COLO668 (cell line): Measurements from ENCODE around the gene ZFAND4.
"Not testable (repeated sequence)": the region's sequence is repeated elsewhere in the genome, so short reads cannot be mapped to it uniquely, and the experiment has no call there.

Source experiments
- DNase-seq: peaks from one replicate; lab custom pipeline; 2025; ENCODE audit not compliant: unreplicated experiment; lab: John Stamatoyannopoulos, UW

Gene ZFAND4

GRCh38 chr10:45644527-45644926 is 28.0 kb downstream of the ZFAND4 start:
- DNase-seq: no peak

- no peak for DNase-seq
These were observed 31.6 kb downstream of the ZFAND4 start for GRCh38 chr10:45640941-45641340.

DNA sequence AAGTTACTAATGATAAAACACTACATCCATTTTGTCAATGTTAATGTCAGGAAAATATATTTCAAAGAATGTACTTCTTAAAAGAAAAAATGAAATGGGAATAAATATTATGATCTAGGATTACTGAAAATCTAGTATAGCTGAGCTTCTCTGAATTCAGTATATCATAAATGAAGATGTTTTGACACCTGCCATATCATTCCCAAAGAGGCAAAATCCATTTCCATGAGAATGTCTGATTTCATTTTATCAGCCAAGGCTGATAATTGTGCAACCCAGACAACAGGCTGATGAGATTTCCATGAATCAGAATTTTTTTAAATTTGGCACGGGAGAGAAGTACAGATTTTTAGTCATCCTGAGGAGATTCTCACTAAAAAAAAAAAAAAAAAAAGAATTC is 32.5 kb downstream of the ZFAND4 start:
- no peak for DNase-seq

GRCh38 chr10:45627412-45628048 is 45.0 kb downstream of the ZFAND4 start:
- DNase-seq: no peak

- no peak for DNase-seq
These were observed 46.7 kb downstream of the ZFAND4 start for GRCh38 chr10:45625879-45626278.

DNA sequence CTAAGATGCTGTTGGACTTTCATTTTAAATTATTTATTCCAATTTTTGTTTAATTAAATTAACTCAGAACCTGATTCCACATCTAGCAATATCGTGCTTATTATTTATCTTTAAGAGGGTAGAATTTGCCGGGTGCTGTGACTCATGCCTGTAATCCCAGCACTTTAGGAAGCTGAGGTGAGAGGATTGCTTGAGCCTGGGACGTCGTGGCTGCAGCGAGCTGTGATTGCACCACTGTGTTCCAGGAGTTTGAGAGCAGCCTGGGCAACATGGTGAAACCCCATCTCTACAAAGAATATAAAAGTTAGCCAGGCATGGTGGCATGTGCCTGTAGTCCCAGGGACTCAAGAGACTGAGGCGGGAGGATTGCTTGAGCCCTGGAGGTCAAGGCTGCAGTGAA is 47.8 kb downstream of the ZFAND4 start:
- DNase-seq: no peak

DNA sequence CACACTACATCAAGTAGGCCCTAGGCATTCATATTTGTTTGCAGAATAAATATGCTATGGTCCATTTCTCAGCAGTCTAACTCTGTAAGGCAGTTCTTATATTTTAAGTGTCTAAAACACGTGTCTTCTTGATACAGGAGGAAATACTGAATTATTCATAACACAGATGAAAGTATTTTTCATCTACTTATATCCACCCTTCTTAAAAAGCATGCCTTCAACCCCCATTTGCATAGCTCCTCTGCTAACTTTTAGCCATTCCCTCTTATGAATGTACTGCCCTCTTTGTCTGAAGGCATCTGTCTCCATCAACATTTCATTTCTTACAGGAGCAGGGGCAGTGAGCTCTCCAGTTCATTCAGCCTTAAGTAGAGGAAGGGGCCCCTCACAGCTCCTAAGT is 57.7 kb downstream of the ZFAND4 start:
- no peak for DNase-seq

- no peak for DNase-seq
These were observed 59.8 kb downstream of the ZFAND4 start for GRCh38 chr10:45612741-45613140.

GRCh38 chr10:45608052-45608451 is 64.5 kb downstream of the ZFAND4 start:
- no peak for DNase-seq

GRCh38 chr10:45607276-45607675 is 65.3 kb downstream of the ZFAND4 start:
- DNase-seq: no peak

DNA sequence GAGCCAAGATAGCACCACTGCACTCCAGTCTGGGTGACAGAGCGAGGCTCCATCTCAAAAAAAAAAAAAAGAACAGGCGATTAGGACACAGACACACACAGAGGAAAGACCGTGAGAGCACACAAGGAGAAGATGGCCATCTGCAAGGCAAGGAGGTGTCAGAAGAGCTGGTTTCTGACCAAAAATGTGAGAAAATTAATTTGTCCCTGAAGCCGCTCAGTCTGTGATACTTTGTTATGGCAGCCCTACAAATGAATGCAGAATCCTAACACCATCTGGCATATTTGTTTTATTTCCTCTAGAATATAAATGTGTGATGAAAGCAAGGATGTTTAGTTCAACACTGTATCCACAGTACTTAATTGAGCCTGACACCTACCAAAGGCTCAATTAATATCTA is 69.7 kb downstream of the ZFAND4 start:
- no peak for DNase-seq

- DNase-seq: no peak
These were observed 70.4 kb downstream of the ZFAND4 start for GRCh38 chr10:45602082-45602730.

GRCh38 chr10:45601254-45601930 is 71.2 kb downstream of the ZFAND4 start:
- not testable (repeated sequence) for DNase-seq

GRCh38 chr10:45600337-45601253 is 72.0 kb downstream of the ZFAND4 start:
- not testable (repeated sequence) for DNase-seq

- no peak for DNase-seq
These were observed 72.9 kb downstream of the ZFAND4 start for GRCh38 chr10:45599646-45600045.

DNA sequence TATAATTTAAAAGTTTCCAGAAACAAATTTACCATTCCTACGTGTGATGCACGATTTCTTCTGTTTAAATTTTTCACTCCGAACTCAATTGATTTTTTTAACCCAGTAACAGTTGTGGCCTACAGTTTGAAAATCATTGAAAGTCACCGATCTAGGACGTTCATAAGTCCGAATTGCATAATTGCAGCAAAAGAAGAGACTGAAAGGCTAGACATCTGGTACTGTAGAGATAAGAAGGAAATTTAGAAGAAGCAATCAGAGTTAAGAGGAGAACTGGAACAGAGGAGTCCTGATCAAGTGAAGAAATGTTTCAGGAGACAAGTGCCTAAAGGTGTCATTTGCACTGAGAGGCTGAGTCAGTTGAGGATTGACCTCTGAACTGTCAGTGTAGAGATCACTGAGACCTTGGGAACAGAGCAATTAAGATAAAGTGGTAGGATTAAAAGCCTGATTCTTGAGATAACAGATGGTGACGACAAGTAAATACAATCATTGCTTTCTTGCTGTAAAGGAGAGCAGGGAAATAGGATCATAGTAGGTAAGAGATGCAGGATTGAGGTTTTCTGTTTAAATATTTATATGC is 73.5 kb downstream of the ZFAND4 start:
- DNase-seq: no peak

DNA sequence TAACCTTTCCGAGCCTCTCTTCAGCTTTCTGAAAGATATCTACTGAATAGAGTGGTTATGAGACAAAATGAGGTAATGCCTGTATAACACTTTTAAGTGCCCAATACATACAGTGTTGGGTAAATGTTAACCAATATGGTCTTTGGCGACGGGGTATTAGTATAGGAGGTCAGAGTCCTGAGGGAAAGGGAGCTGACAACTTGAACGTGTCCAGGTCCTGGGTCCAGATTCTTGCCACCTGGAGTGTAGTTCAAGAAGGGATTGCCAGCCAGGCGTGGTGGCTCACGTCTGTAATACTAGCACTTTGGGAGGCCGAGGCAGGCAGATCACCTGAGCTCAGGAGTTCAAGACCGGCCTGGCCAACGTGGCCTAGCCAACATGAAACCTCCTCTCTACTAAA is 76.0 kb downstream of the ZFAND4 start:
- no peak for DNase-seq

DNA sequence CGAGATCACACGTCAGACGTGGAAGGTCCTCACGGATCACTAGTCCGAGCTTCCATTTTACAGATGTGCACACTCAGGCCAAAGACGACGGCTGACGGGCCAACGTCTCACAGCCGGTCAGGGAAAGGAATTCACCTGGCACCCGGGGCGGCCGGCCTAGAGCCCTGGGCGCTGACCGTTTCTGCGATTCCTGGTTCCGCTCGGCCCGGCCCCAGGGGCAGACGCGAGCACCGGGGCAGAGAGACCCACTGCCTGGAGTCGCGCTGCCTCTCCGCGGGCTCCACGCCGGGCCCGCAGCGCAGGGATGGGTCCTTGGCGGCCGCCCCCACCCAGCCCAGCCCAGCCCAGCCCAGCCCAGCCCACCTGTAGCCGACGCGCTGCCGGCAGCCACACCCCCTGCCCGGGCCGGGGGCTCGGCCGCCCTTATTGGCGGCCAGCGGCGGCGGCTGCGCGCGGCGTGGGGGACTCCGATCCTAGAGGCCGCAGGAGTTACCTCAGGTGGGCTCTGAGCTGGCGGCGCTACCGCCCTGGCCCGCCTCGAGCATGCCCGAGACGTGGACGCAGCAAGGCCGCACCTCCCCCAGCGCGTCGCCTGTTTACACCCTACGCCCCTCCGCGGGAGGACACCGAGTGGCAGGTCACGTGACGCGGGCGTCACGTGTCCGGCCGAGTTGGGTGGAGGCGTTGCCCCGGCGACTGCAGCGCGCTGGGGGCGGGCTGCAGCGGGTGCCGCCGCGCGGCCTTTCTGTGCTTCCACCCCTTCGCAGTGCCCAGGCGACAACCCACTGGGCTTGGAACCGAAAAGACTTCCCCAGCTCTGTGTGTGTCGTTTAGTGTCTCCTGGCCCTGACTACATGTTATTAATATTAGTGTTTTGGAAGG is 78.1 kb downstream of the ZFAND4 start:
- DNase-seq: peak; percentile 93

GRCh38 chr10:45593938-45594275 is 78.7 kb downstream of the ZFAND4 start:
- no peak for DNase-seq

DNA sequence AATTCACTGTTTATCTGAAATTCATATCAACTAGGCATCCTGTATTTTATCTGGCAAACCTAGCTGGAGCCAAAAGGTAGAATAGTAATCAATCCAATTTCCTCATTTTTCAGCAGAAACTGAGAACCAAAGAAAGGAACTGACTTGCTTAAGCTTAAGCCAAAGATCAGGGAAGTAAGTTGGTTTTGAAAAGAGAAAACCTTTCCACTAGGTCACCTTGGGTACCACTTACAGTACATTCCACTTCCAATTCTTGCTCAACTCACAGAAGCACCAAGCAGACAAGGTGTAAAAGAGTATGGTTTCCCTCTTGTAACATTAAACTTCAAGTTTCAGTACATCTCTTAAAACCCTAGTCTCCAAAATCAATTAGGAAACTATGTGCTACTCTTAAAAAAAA is 79.6 kb downstream of the ZFAND4 start:
- DNase-seq: no peak
